ENCODE measurements around the gene TTC39C.
"Not testable (repeated sequence)": the region's sequence is repeated elsewhere in the genome, so short reads cannot be mapped to it uniquely, and the experiment has no call there.

The TTC39C gene

GRCh38 chr18:24015639-24016631 lies 1.4 kb downstream of the TTC39C start:
- in situ Hi-C loops (cut with HindIII; ENCODE audit: low sequenced_read_pairs) = no loop called here

DNA sequence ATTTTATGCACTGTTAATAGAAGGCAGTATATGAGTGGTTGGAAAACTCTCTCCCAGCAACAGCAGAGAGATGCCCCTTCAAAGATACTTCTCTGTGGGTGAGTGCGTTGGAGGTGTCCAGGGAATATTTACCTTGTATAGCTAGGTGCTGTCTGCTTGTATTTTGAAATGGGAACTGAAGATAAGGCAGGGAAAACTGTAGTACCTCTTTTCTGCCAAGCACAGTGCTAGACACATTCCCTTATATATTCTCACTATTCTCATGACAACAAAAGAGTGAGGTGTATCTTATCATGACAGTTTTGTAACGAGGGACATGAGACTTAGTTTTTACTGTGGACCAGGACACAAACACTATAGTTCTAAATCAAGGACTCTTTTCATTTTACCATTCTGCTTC lies 2.1 kb downstream of the TTC39C start:
- in situ Hi-C loops (cut with HindIII; ENCODE audit: low sequenced_read_pairs) = no loop called here

DNA sequence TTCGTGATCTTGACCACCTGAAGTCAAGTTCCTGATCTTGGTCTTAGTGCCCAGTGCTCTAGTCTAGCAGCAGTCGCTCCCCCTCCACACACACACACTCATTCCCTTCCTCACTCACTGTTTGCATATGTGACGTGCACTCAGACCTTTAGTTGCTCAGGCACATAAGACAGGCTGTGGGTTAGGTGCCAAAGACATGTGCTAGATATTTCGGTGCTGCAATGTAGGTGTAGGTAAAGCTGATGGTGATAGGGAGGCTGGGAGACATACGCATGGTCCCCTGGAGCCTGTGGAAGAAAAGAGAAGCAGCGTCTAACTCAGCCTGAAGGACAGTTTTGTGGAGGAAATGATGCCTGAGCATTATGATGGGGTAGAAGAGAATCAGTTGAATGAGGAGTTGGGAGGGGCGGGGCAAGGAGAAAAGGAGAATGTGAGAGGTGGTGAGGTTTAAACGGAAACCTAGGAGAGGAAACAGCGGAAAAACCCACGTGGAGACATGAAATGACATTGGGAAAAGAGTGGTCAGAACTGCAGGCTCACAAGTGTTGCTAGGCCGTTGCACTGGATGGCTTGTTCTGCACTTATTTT lies 3.8 kb downstream of the TTC39C start:
- in situ Hi-C loops (cut with HindIII; ENCODE audit: low sequenced_read_pairs) = no loop called here

GRCh38 chr18:24019641-24020331 lies 5.2 kb downstream of the TTC39C start:
- in situ Hi-C loops (cut with HindIII; ENCODE audit: low sequenced_read_pairs) = no loop called here

DNA sequence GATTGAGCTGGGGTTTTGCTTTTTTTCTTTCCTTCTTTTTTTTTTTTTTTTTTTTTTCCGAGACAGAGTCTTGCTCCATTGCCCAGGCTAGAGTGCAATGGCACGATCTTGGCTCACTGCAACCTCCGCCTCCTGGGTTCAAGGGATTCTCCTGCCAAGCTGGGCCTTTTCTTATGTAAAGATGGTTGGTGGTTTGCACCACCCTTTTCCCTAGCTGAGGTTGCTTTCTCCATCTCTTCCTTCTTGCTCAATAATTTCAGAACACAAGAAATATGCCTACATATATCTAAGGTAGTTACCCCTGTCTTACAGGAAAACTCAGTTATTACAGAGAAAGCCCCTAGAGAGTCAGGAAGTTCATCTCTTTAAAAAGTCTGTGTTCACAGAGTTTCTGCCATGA lies 7.0 kb downstream of the TTC39C start:
- in situ Hi-C loops (cut with HindIII; ENCODE audit: low sequenced_read_pairs) = no loop called here

DNA sequence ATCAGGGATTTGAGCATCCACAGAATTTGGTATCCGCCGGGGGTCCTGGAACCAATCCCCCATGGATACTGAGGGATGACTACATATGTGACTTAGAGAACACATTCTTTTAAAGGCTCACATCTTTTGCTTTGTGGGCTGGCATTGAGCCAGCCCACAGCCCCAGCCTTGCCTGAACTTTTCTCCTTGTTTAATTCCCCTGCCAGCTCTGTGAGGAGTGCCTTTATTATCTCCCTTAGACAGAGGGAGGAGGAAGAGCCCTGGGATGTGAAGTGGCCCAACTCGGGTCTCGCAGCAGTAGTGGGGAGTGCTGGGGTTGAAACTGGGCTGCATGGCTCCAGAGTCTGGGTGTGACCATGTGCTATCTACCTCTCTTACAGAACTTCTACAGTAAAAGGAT lies 7.6 kb downstream of the TTC39C start:
- in situ Hi-C loops (cut with HindIII; ENCODE audit: low sequenced_read_pairs) = no loop called here

- in situ Hi-C loops (cut with HindIII; ENCODE audit: low sequenced_read_pairs) = no loop called here
These were observed 8.7 kb downstream of the TTC39C start for GRCh38 chr18:24023185-24023814.

DNA sequence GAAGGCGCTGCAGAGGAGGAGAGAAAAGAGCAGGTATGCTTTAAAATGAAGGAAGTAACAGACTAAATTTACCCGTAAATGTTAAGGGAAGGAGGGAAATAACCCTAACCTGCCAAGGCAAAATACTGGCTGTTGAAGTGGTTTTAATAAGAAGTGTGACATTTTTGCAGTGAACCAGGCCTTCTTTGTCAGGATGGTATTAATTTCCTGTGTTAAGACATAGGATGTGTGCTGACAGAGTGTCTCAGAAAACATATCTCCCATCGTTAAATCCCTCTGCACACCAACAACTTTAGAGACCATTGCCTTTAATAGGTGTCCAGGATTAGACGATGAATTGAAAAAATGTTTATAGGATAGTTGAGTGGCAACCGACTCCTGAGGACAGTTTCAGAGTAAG lies 9.9 kb downstream of the TTC39C start:
- in situ Hi-C loops (cut with HindIII; ENCODE audit: low sequenced_read_pairs) = no loop called here

DNA sequence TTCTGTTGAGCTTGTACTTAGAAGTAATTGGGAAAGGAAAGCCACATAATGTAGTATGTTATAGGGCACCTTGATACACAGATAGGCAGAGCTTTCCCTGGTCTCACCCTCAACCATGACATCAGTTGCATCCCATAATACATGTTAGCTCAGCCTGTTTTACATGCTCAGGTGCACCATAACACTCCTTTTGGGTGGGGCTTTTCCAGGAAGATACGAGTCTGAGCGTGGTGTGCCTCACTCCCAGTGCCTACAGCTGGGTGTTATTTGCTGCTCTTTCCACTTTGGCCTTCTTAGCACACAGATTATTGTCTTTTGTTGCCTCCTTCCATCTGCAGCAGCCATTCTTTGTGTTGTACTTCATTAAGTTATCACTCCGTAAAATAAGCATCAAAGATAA lies 11.9 kb downstream of the TTC39C start:
- in situ Hi-C loops (cut with HindIII; ENCODE audit: low sequenced_read_pairs) = no loop called here

GRCh38 chr18:24027156-24027827 lies 12.7 kb downstream of the TTC39C start:
- in situ Hi-C loops (cut with HindIII; ENCODE audit: low sequenced_read_pairs) = no loop called here

DNA sequence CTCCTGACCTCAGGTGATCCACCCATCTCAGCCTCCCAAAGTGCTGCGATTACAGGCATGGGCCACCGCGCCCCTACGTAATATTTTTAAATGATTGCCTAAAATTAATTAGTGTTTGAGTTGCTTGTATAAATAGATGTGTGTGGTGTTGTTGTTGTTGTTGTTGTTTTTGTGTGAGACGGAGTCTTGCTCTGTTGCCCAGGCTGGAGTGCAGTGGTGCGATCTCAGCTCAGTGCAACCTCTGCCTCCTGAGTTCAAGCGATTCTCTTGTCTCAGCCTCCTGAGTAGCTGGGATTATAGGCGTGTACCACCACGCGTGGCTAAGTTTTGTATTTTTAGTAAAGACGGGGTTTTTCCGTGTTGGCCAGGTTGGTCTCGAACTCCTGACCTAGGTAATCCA lies 14.4 kb downstream of the TTC39C start:
- in situ Hi-C loops (cut with HindIII; ENCODE audit: low sequenced_read_pairs) = not testable (repeated sequence)

GRCh38 chr18:24031318-24031717 lies 16.8 kb downstream of the TTC39C start:
- in situ Hi-C loops (cut with HindIII; ENCODE audit: low sequenced_read_pairs) = no loop called here

- in situ Hi-C loops (cut with HindIII; ENCODE audit: low sequenced_read_pairs) = no loop called here
These were observed 17.4 kb downstream of the TTC39C start for GRCh38 chr18:24031916-24032315.

GRCh38 chr18:24033641-24034412 lies 19.3 kb downstream of the TTC39C start:
- in situ Hi-C loops (cut with HindIII; ENCODE audit: low sequenced_read_pairs) = no loop called here

DNA sequence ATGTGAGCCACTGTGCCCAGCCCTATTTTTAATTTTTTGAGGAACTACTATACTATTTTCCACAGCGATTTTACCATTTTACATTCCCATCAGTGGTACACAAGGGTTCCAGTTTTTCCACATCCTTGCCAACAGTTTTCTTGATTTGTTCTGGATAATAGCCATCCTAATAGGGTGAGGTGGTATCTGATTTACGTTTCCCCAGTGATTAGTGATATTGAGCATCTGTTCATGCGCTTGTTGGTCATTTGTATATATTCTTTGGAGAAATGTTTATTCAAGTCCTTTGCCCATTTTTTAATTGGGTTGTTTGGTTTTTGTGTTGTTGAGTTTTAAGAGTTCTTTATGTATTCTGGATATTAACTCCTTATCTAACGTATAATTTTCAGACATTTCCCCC lies 20.8 kb downstream of the TTC39C start:
- in situ Hi-C loops (cut with HindIII; ENCODE audit: low sequenced_read_pairs) = no loop called here

- in situ Hi-C loops (cut with HindIII; ENCODE audit: low sequenced_read_pairs) = no loop called here
These were observed 25.1 kb downstream of the TTC39C start for GRCh38 chr18:24039671-24040070.

DNA sequence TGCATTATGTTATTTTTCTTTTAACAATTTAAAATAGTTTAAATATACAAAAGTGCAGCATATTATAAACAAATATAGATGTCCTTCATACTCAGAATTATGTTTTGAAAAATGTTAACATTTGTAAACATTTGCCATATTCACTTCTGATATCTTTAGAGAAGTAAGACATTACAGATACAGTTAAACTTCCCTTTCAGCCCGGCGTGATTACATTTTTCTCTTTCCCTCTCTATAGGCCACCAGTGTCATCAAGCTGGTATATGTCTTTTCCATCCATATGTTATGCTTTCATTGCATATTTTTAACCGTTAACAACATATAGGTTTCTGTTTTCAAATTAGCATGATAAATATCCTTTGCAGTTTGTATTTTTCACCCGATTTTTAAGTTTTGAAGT lies 27.1 kb downstream of the TTC39C start:
- in situ Hi-C loops (cut with HindIII; ENCODE audit: low sequenced_read_pairs) = no loop called here

GRCh38 chr18:24043403-24043802 lies 28.8 kb downstream of the TTC39C start:
- in situ Hi-C loops (cut with HindIII; ENCODE audit: low sequenced_read_pairs) = no loop called here

DNA sequence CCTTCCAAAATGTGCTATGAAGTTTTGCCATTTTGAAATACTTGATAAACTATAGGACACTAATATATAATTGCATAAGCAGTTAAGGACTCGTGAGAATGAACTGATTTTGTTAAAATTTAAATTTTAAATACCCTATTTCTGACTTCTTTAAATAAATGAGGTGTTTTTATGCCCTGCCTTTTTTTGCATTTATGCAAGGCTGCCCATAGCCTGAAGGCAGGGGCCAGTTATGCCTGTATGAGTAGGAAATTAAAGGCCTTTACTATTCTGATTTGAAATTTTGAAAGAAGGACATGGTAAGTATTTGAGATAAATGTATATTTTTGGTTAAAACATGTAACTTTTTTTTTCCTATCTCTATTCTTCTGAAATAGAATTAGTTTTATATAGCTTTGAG lies 33.7 kb downstream of the TTC39C start:
- in situ Hi-C loops (cut with HindIII; ENCODE audit: low sequenced_read_pairs) = no loop called here

DNA sequence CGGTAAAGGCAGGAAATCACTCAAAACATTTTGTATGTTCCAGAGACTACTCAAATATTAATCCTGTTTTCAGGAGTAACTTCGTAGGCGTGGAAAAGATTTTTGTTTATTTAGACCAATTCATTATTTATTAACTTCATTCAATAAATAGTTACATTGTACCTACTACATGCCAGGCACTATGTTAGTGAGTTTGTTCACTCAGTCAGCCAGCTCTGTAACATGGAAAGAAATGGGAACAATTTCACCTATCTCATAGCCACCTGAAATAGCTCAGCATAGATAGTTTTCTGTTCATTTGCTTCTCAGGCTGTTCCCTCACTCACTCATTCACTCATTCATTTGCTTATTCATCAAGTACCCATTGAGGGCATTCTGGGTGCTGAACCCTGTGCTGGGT lies 34.6 kb downstream of the TTC39C start:
- in situ Hi-C loops (cut with HindIII; ENCODE audit: low sequenced_read_pairs) = no loop called here

Data from endothelial cell of hepatic sinusoid (primary cell).